GM19395 (cell line): Measurements from ENCODE around the gene NTRK2.

Experiments used
- ATAC-seq: cut with Tn5 transposase; IDR thresholded peaks from one replicate; pipeline ENCODE4 v1.9.1; 2021; ENCODE audit warnings: mild to moderate bottlenecking, moderate library complexity; ENCODE audit not compliant: unreplicated experiment

The NTRK2 gene

DNA sequence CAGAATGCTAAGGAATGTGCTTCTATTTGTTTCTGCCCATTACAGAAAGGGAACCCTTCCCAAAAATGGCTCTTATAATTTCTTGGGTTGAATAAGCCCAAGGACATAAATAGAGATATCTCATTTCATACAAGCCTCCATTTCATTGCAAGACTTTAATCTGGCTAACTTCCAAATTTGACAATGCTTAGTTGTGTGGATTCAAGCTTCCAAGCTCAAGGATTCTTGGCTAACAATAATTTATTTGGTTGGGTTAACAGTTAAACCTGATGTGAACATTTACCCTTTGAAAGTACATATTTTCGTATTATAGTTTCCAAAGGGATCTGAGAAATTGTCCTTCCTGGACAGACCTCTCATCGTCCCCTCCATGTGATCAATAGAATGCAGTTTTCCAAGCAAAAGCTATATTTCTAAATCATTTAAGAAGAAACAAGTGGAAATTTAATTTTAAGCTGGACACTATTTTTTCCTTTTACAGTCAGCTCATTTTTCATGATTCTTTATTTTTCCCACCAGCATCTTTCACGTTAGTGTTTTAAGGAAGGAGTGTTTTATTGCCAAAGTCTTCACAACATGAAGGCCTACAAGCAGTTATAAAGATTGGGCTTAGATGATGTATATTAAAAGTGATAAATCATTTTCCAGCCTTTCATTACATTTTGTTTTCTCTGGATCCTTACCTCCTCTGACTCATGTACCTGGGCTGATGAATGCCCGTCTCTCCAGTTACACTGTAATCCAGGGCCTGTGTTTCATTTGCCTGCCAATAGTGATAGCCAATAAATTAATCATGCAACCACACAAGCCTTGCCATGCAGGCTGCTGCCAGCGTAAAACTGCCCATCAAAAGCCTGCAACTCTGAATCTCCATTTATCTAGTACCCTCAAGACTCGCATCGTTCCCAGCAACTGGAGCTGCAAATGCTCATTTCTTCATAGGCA, 176.7 kb downstream of the NTRK2 start:
- ATAC-seq: no peak

DNA sequence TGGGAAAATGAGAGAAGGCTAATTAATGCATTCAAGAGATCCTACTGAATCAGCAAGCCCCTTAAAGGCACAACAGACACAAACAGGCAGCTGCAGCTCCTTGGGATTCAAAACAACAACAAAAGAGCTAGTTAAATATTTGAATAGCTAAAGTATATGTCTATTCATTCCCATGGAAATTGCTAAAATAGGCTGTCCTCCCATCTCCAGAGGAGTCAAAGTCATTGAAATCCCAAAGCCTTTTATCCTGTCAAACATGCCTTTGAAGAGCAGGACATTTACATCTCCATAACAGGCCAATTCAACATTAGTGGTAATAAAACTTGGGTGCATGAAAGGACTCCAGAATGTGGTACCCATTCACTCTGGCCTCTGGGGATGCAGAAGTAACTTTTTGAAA, 177.4 kb downstream of the NTRK2 start:
- no peak for ATAC-seq

DNA sequence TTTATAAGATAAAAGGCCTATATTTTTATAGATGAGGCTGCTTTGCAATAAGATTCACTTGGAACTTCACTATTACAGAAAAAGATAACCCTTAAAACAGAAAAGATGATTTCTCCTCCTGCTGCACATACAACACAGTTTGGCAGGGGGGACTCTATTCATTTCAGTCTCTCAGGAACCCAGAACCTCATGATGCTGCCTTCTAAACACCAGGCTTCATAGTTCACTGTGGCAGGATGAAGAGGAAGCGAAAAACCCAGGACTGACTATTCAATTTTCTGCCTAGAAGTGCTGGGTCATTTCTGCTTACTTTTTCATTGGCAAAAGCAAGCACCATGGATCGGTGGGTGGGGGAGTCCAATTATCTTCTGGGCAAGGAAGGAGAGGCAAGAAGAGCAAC, 179.5 kb downstream of the NTRK2 start:
- no peak for ATAC-seq

DNA sequence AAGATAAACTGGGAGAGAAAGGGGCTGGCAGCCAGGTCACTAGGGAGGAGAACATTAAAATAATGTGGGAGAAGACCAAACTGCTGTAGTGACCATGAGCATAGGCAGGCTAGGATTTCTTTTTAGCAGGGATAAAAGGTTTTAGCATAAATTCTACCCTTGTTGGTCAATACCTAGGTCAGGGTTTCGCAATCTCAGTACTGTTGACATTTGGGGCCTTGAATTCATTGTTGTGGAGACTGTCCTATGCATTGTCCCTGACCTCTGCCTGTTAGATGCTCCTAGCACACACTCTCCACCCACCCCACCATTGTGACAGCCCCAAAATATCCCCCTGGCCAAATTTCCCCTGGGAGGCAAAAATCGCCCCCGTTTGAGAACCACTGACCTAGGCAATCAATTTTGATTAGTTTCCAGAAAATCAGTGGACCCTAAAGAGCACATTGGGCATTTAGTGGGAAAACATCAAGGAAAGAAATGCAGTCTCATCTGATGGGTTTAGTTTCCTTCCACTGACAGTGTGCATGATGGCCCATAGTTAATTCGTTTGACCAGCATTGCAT, 181.4 kb downstream of the NTRK2 start:
- no peak for ATAC-seq

DNA sequence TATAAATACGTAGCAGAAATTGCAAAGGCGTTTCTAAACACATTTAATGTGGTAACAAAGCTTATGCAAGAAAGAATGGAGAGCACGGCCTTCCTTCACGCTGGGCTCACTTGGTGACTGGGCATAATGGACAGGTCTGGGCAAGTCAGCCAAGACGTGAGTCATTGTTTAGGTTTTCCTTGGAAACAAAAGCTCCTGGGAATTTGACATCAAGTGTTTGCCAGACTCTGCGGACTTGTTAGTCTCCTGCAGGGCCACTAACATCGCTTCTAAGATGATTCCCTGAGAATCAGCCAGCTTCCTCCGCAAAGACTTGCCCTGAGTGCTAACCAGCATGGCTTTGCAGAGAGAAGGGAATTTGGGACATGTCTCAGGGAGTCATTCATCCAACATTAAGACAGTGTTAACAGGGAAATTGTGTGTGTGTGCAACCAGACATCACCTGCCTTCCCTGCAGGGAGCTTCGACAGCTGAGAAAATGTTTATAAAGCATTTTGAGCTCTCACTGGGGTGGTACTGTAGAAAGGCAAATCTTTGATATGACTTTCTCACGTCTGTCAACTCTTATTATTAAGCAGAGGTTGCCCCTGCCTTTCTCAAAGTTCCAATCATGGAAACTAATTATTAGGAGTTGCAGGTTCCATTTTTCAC, 182.5 kb downstream of the NTRK2 start:
- ATAC-seq: no peak

DNA sequence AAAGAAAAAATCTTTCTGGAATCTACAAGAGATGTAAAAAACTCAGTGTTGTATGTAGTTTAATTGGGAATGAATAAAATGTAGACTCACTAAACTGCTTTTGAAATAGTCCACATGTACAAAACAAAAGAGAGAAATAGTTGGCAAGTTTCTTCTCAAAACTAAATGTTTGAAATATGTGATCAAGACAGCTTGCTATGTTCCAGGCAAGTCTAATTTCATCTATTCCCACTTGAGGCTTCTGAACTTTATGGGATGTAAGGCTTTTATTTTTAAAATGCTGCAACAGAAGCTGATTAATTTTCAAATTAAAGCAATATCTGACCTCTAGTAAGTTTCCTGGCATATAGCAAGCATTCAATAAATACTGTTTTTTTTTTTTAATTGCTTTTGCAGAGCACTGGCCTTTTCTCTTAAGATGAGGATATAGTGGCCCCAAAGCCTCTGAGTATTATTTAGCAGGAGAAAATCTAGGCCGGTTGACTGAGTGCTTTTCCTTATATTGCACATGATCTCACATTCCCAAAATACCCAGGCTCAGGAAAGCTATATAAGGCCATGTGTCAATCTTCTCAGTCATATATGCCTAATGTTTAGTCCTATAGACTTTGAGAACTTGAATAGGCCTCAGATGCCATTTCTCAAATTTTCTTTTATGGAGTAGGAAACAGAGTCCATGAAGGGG, 183.2 kb downstream of the NTRK2 start:
- ATAC-seq: no peak

DNA sequence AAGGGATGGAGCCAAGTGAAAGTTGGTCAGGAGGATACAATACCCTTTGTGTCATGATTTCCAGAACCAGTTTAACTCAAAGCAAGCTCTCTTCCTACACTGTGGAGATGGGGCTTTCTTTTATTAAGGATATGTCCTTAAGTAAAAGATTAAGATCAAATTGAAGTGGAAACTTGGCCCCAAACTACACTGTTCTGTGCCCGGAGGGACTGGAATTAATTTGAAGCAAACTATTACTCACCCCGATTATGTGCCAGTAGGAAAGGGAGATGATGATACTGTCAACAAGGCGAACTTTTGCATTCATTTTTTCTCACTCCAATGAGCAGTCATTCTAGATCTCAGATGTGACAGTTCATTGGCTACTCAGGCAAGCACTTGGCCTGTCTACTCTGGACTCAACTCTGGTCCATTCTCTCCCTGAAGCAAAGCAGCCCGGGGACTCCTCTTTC, 186.7 kb downstream of the NTRK2 start:
- no peak for ATAC-seq

DNA sequence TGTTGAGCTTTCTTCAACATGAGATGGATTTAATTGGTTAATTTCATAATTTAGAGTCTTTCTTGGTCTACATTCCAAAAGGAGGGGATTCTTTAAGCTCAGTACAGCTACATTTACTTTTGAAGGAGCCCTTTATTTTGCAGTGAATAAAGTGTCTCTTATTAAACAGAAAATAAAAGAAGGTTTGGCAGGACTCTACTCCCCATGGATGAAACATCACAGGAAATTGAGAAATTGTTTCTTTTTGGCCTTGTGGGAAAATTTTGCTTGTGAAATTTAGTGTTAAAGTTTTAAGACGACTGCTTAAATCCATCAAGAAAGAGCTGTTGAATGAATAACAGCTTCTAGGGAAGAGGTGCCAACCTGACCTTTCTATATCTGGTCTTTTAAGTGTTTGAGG, 187.7 kb downstream of the NTRK2 start:
- ATAC-seq: no peak

DNA sequence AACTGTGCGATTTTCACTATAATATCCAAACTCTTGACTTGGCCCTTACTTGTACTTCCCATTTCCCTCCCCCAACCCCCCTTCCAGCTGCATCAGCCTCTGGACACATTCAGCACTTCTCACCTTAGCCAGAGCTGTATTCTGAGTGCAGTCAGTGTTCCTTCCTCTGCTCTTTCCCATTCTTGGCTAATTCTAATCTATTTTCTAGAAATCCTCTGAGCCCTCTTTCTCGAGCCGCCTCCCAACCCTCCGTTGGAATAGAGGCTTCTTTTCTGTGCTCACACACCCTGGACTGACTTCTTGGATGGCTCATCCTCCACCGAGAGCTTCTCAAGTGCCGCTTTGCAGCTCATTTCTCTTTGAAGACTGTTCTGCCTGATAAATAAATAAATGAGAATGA, 188.8 kb downstream of the NTRK2 start:
- ATAC-seq: no peak

DNA sequence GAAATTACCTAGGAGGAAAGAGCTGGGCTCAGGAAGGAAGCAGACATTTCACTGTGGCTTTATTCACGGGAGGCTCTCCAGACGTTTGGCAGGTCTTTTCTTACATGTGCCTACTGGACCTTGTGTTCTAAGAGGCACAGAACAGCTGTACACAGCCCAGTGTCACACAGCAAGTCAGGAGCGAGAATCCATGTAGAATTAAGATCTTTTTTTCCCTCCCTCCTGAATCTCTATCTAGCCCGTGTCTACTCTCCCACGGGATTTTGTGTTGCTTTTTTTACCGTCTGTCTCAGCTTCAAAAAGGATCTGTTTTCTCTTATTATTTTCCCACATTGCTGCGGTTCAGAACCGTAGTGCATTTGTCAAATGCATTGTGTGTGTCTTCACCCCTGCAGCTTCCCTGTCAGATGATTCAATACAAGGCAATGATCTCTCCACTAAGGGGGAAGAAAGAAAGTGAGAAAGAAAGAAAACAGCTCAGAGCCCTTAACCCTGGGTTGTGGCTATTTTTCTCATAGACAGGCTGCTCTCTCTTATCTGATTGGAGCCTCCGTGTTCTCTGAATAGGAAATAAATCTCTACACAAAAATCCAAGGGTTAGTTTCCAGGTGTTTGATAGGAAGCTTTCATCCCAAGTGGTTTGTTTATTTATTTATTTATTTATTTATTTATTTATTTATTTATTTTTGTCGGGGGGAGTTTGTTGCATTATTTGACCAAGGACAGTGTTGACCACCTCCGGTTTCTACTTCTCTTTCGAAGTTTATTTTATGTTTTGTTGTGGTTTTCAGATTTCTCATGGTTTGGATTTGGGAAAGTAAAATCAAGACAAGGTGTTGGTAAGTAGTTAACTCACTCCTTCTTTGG, 191.0 kb downstream of the NTRK2 start:
- no peak for ATAC-seq

DNA sequence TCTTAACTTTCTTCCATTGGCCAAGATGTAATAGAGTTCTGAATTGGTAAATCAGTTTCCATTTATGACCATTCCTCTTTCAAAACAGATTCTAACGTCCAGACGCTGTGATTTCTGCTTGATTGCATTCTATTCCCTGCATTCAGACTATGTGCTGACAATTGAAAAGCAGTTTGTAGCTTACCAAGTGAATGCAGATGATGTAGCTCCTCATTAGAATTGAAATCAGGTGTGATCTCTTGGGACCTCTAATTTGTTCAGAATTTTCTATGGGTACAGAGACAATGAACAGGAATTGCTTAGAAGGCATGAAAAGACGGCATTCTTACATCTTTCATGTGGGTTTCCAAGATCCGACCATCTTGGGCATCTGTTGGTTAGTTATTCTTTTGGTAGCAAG, 191.9 kb downstream of the NTRK2 start:
- no peak for ATAC-seq

DNA sequence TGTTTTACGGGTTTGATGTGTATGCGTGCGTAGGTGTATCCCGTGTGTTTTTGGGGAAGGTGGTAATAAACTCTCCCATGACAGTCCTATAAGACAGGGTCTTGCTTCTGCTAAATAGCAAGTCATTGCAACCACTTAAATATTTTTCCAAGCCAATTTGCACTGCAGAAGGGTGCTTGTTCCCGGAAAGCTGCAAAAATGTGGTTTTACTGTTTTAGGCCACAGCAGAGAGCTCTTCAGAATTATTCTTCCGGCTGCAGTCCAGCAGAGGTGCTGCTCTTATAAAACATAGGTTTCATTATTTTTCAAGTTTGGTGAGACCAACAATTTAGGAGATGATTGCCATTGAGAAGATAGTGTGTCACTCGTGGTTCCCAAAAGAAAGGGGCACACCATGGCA, 192.8 kb downstream of the NTRK2 start:
- no peak for ATAC-seq

DNA sequence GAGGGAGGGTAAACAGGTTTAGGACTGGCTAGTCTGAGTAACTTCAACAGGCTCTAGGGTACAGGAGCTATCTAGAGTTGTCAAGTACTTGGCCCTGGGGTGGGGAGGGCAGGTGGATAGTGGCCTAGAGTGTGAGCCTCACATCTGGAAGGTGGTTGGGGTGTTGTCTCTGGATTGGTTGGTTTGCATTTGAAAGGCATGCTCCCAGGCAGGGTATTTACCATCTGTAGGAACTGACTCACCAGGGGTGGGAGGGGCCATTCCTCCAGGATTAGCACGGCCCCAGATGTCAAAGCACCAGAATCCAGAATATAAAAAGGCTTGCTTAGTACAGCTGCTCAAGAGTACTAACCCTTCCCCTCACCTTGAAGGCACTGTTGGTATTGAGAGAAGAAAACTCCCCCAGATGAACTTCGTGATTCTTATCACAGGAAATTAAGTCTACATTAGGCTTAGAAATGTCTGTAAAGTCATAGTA, 193.3 kb downstream of the NTRK2 start:
- ATAC-seq: no peak

DNA sequence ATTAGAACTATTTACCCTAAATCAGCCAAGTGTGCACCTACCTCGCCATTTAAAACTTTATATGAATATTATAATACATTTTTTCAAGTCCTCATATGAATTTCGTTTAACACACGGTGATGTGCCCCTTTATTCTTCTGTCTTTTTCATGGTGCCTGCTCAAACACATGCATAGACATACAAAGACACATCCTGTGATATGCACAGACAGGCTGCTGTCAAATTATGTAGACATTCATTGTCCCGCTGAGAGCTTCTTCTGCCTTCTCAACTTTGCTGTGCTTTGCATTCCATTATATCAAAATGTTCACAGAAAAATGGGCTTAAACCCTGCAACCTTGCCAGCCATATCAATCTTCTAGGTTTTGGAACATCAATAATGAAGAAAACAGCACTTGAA, 193.8 kb downstream of the NTRK2 start:
- ATAC-seq: no peak

DNA sequence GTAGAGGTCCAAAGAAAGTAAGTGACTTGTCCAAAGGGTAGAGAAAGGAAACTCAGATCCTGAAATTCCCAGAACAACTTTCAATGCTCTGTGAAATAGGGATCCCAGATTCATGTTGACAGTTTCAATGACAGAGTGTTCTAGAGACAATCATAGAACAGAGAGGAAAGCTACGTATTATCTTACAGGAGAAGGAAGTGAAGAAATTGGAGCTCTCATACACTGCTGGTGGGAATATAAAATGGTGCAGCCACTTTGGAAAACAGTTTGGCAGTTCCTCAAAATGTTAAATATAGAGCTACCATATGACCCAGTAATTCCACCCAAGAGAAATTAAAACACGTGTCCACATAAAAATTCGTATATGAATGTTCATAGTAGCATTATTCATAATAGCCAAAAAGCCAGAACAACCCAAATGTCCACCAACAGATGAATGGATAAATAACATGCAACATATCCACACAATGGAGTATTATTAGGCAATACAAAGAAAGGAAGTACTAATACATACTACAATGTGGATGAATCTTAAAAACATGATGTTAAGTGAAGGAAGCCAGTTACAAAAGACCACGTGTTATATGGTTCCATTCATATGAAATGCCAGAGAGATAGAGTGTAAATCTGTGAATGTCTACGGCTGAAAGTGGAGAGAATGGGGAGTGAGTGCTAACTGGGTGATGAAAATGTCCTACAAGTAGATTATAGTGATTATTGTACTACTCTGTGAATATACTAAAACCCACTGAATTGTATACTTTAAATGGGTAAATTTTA, 197.1 kb downstream of the NTRK2 start:
- no peak for ATAC-seq

DNA sequence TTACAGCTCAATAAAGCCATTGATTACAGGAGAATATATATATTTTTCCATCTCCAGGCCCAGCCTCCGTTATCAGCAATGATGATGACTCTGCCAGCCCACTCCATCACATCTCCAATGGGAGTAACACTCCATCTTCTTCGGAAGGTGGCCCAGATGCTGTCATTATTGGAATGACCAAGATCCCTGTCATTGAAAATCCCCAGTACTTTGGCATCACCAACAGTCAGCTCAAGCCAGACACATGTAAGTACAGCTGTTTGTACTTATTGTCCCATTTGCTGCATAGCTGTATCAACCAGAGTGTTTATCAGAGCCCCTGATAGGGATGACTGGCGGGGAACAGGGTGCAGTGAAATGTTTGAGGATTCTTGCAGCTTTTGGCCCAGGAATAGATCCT, 197.7 kb downstream of the NTRK2 start:
- no peak for ATAC-seq

DNA sequence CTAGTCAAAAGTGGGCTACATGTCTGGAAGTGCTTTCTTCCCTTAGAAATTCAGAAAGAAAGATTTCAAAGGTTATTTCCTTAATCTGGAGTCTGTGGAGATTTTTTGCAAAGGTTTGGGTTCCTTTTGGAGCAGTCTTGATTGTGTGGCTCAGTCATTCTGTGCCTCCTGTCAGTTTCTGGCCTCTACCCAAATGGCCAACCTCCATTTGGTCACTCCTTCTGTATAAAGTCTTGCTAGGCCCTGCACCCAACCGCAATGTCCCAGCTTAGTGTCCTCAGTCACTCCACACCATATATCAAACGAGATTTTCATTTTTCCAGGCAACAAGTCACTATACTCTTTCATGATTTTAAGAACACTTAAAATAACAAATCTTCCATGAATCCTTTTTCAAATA, 199.6 kb downstream of the NTRK2 start:
- no peak for ATAC-seq

DNA sequence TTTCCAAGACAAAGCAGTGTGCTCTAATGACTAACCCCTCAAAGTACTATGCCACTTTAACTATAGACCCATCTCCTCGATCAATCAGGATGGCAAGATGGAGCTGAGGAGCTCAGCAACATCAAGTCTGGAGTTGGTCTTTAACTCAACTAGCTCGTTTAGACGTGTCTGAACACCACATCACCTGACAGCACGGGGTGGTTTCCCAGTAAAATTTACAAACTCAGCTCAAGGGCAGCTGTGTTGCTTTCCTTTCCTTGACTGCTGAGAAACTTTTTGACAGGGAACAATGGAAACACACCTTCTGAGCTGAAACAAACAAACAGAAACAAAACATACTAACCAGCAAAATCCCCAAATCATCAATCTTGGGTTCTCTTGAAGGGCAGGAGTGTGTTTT, 202.5 kb downstream of the NTRK2 start:
- ATAC-seq: no peak

DNA sequence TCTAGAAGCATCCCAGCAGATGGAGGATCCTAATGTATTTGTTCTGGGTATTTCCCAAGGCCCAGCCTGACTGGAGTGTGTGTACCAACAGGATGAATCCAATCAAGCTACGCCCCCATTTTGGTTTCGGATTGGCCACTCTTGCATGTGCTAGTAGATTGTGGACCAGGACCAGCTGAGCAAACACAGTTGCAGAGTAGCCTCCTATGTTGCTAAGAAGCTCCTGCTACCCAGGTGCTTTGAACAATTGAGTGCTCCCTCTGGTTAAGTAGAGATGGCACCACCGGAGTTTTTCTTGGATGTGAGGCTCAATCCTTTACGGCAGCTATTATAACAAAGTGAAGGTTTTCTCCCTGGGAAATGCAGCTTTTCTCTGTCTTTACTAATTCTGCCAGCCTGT, 204.5 kb downstream of the NTRK2 start:
- ATAC-seq: no peak

DNA sequence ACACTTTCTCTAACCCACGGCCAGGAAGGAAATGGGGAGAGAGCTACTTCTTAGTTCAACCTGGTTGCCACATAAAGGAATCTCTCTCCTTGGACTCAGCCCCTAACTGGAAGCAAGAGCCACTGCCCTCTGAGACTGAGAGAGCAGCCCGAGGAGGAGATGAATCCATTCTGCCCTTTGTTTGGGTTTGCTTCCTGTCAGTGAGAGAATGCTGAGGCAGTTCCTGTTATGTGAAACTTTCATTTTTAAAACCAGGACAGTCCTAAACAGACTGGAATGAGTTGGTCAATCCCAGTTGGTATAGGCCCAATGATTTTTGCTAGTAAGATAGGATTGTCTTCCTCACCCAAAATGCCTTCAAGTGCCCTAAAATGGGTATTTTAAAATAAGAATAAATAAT, 205.1 kb downstream of the NTRK2 start:
- ATAC-seq: no peak
